IgD-negative memory B cell (primary cell): Measurements from ENCODE around the gene HABP4. TPM values are rescaled to one million over a fixed set of nuclear protein-coding genes. Genes with fewer than 3 reads are reported as not detected.
A peak's percentile ranks its signal among the peaks of the same experiment; 100 is the strongest.
"Not testable (repeated sequence)": the region's sequence is repeated elsewhere in the genome, so short reads cannot be mapped to it uniquely, and the experiment has no call there.

Experiments
- H3K27ac Mint-ChIP-seq, 3 donors: one replicate each; pipeline ENCODE4 v1.8.0; 2020 to 2022; ENCODE audit warnings: mild to moderate bottlenecking in 3 of 3, mixed read lengths in 3 of 3, moderate library complexity in 1 of 3
- H3K27me3 Mint-ChIP-seq: one replicate; pipeline ENCODE4 v1.8.0; 2021; ENCODE audit warnings: mixed read lengths
- H3K36me3 Mint-ChIP-seq: one replicate; pipeline ENCODE4 v1.8.0; 2020; ENCODE audit warnings: mild to moderate bottlenecking, mixed read lengths
- H3K4me1 Mint-ChIP-seq, 3 donors: one replicate each; pipeline ENCODE4 v1.8.0; 2020 to 2022; ENCODE audit warnings: mixed read lengths in 3 of 3, mild to moderate bottlenecking in 1 of 3
- H3K4me3 Mint-ChIP-seq, 4 donors: one replicate each; pipeline ENCODE4 v1.8.0; 2020 to 2022; ENCODE audit warnings: mild to moderate bottlenecking in 4 of 4, mixed read lengths in 4 of 4, moderate library complexity in 3 of 4
- H3K9me3 Mint-ChIP-seq, 3 donors: one replicate each; pipeline ENCODE4 v1.8.0; 2020 to 2021; ENCODE audit warnings: mixed read lengths in 3 of 3, mild to moderate bottlenecking in 1 of 3
- polyA plus RNA-seq: library from polyadenylated mRNA; unstranded; fragments of 300-500 nt; fragmentation: Illumina TruSeq; gene quantifications from one replicate; pipeline ENCODE4 v1.2.3, GENCODE V29; 2021

Gene HABP4
- polyA plus RNA-seq, 1 donor from 2014 or later, result 7.4 TPM

GRCh38 chr9:96492993-96493531 is 43.1 kb downstream of the HABP4 start:
- H3K9me3 Mint-ChIP-seq, result no peaks in the 10 kb centered on the region
- no peaks in the 10 kb centered on the region for H3K4me1 Mint-ChIP-seq
- no peaks in the 10 kb centered on the region for H3K27me3 Mint-ChIP-seq
- H3K4me3 Mint-ChIP-seq, result no peak overlapping the region
- H3K27ac Mint-ChIP-seq, result peak overlapping the region in 1 of 3 donors; percentile 9
- H3K36me3 Mint-ChIP-seq, result peaks cover 9% of the 10 kb centered on the region

GRCh38 chr9:96493757-96494156 is 43.8 kb downstream of the HABP4 start:
- Mint-ChIP-seq H3K27ac (no peak overlapping the region), H3K4me1 (no peaks in the 10 kb centered on the region), H3K9me3 (no peaks in the 10 kb centered on the region), H3K27me3 (no peaks in the 10 kb centered on the region), H3K36me3 (peaks cover 7% of the 10 kb centered on the region), H3K4me3 (no peak overlapping the region)

GRCh38 chr9:96494215-96494800 is 44.3 kb downstream of the HABP4 start:
- no peak overlapping the region for H3K4me3 Mint-ChIP-seq
- H3K27ac Mint-ChIP-seq, result peak overlapping the region in 1 of 3 donors; percentile 62
- H3K36me3 Mint-ChIP-seq, result peaks cover 7% of the 10 kb centered on the region
- no peaks in the 10 kb centered on the region for H3K9me3 Mint-ChIP-seq
- H3K4me1 Mint-ChIP-seq, result no peaks in the 10 kb centered on the region
- no peaks in the 10 kb centered on the region for H3K27me3 Mint-ChIP-seq

GRCh38 chr9:96495341-96495740 is 45.4 kb downstream of the HABP4 start:
- Mint-ChIP-seq H3K27ac (no peak overlapping the region), H3K27me3 (no peaks in the 10 kb centered on the region), H3K4me3 (no peak overlapping the region), H3K4me1 (no peaks in the 10 kb centered on the region), H3K36me3 (peaks cover 3% of the 10 kb centered on the region), H3K9me3 (no peaks in the 10 kb centered on the region)

- no peak overlapping the region for H3K27ac Mint-ChIP-seq
- no peaks in the 10 kb centered on the region for H3K9me3 Mint-ChIP-seq
- H3K4me1 Mint-ChIP-seq, result no peaks in the 10 kb centered on the region
- H3K36me3 Mint-ChIP-seq, result peaks cover 2% of the 10 kb centered on the region
- H3K4me3 Mint-ChIP-seq, result no peak overlapping the region
- no peaks in the 10 kb centered on the region for H3K27me3 Mint-ChIP-seq
Observed at GRCh38 chr9:96496368-96497116, 46.6 kb downstream of the HABP4 start.

GRCh38 chr9:96497117-96497399 is 47.1 kb downstream of the HABP4 start:
- Mint-ChIP-seq H3K9me3 (no peaks in the 10 kb centered on the region), H3K36me3 (peaks cover 2% of the 10 kb centered on the region), H3K4me1 (no peaks in the 10 kb centered on the region), H3K27me3 (no peaks in the 10 kb centered on the region), H3K27ac (no peak overlapping the region), H3K4me3 (no peak overlapping the region)

- Mint-ChIP-seq H3K27me3 (no peaks in the 10 kb centered on the region), H3K4me1 (no peaks in the 10 kb centered on the region), H3K9me3 (no peaks in the 10 kb centered on the region), H3K4me3 (no peak overlapping the region), H3K27ac (peak overlapping the region in 1 of 3 donors; percentile 50), H3K36me3 (peaks cover 2% of the 10 kb centered on the region)
Observed at GRCh38 chr9:96498796-96499195, 48.8 kb downstream of the HABP4 start.

- Mint-ChIP-seq H3K4me3 (no peak overlapping the region), H3K36me3 (peaks cover 2% of the 10 kb centered on the region), H3K27ac (peak overlapping the region in 1 of 3 donors; percentile 50), H3K4me1 (no peaks in the 10 kb centered on the region), H3K9me3 (no peaks in the 10 kb centered on the region), H3K27me3 (no peaks in the 10 kb centered on the region)
Observed at GRCh38 chr9:96499257-96499656, 49.3 kb downstream of the HABP4 start.

GRCh38 chr9:96500696-96501632 is 51.0 kb downstream of the HABP4 start:
- no peaks in the 10 kb centered on the region for H3K27me3 Mint-ChIP-seq
- H3K4me1 Mint-ChIP-seq, result no peaks in the 10 kb centered on the region
- H3K36me3 Mint-ChIP-seq, result peaks cover 4% of the 10 kb centered on the region
- no peak overlapping the region for H3K4me3 Mint-ChIP-seq
- no peaks in the 10 kb centered on the region for H3K9me3 Mint-ChIP-seq
- H3K27ac Mint-ChIP-seq, result no peak overlapping the region

- H3K4me1 Mint-ChIP-seq, result no peaks in the 10 kb centered on the region
- no peak overlapping the region for H3K4me3 Mint-ChIP-seq
- H3K27ac Mint-ChIP-seq, result no peak overlapping the region
- peaks cover 7% of the 10 kb centered on the region for H3K36me3 Mint-ChIP-seq
- H3K9me3 Mint-ChIP-seq, result no peaks in the 10 kb centered on the region
- H3K27me3 Mint-ChIP-seq, result no peaks in the 10 kb centered on the region
Observed at GRCh38 chr9:96501633-96502538, 51.9 kb downstream of the HABP4 start.

- Mint-ChIP-seq H3K9me3 (no peaks in the 10 kb centered on the region), H3K36me3 (peaks cover 9% of the 10 kb centered on the region), H3K4me3 (no peak overlapping the region), H3K27me3 (no peaks in the 10 kb centered on the region), H3K27ac (no peak overlapping the region), H3K4me1 (no peaks in the 10 kb centered on the region)
Observed at GRCh38 chr9:96502539-96503373, 52.8 kb downstream of the HABP4 start.

- not testable (repeated sequence) for H3K36me3 Mint-ChIP-seq, H3K27me3 Mint-ChIP-seq, H3K9me3 Mint-ChIP-seq, H3K4me3 Mint-ChIP-seq, H3K4me1 Mint-ChIP-seq, H3K27ac Mint-ChIP-seq
Observed at GRCh38 chr9:96503374-96503748, 53.4 kb downstream of the HABP4 start.

GRCh38 chr9:96503918-96504317 is 53.9 kb downstream of the HABP4 start:
- Mint-ChIP-seq H3K4me1 (no peaks in the 10 kb centered on the region), H3K27ac (no peak overlapping the region), H3K9me3 (no peaks in the 10 kb centered on the region), H3K4me3 (no peak overlapping the region), H3K36me3 (peaks cover 9% of the 10 kb centered on the region), H3K27me3 (no peaks in the 10 kb centered on the region)
